Measurements from ENCODE around the gene ANKFY1.

ANKFY1 gene

DNA sequence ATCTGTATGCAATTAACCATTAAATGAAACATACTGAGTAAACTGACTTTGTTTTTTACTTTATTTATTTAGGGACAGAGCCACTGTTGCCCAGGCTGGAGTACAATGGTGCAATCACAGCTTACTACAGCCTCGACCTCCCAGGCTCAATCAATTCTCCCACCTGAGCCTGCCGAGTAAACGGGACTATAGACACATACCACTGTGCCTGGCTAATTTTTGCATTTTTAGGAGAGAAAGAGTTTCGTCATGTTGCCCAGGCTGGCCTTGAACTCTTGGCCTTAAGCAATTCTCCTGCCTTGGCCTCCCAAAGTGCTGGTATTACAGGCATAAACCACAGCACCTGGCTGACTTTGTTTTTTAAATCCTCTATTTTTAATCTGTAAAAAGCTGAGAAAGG, 42.6 kb downstream of the ANKFY1 start:
- H3K4me3 ChIP-seq (ENCODE audit: low read length), result no peak overlapping the region
- H3K9me2 ChIP-seq (replicated peaks; ENCODE audit: control insufficient read depth, low read length), result no peaks in the 10 kb centered on the region
- H3K4me2 ChIP-seq (ENCODE audit: low read length), result no peak overlapping the region
- peaks cover 2% of the 10 kb centered on the region for H3K4me1 ChIP-seq (ENCODE audit: control insufficient read depth, low read length)
- H3F3A ChIP-seq (ENCODE audit: control insufficient read depth, insufficient read depth), result peaks cover 9% of the 10 kb centered on the region; the same call in 1 of the 2 replicates
- H3K27ac ChIP-seq (ENCODE audit: low read depth, low read length), result no peak overlapping the region
- H4K20me1 ChIP-seq (ENCODE audit: control insufficient read depth, insufficient read depth, low read depth, low read length), result no peaks in the 10 kb centered on the region
- no peaks in the 10 kb centered on the region for H3K9me3 ChIP-seq (ENCODE audit: control insufficient read depth, insufficient read depth, low read length)
- H3K36me3 ChIP-seq (ENCODE audit: control insufficient read depth, low read length), result peaks cover 25% of the 10 kb centered on the region
- no peaks in the 10 kb centered on the region for H3K27me3 ChIP-seq (ENCODE audit: control insufficient read depth, low read length)
- no peaks in the 10 kb centered on the region for H3K79me2 ChIP-seq (ENCODE audit: control insufficient read depth, low read length)
- TF ChIP-seq, protein P1, sequence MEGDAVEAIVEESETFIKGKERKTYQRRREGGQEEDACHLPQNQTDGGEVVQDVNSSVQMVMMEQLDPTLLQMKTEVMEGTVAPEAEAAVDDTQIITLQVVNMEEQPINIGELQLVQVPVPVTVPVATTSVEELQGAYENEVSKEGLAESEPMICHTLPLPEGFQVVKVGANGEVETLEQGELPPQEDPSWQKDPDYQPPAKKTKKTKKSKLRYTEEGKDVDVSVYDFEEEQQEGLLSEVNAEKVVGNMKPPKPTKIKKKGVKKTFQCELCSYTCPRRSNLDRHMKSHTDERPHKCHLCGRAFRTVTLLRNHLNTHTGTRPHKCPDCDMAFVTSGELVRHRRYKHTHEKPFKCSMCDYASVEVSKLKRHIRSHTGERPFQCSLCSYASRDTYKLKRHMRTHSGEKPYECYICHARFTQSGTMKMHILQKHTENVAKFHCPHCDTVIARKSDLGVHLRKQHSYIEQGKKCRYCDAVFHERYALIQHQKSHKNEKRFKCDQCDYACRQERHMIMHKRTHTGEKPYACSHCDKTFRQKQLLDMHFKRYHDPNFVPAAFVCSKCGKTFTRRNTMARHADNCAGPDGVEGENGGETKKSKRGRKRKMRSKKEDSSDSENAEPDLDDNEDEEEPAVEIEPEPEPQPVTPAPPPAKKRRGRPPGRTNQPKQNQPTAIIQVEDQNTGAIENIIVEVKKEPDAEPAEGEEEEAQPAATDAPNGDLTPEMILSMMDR (IDR thresholded peaks at IDR 0.05; ENCODE audit: low read depth, low read length, poor library complexity, severe bottlenecking), result no peak
- TF ChIP-seq EZH2phosphoT487 (IDR thresholded peaks at IDR 0.05; ENCODE audit: borderline replicate concordance, low read length), result no peak

DNA sequence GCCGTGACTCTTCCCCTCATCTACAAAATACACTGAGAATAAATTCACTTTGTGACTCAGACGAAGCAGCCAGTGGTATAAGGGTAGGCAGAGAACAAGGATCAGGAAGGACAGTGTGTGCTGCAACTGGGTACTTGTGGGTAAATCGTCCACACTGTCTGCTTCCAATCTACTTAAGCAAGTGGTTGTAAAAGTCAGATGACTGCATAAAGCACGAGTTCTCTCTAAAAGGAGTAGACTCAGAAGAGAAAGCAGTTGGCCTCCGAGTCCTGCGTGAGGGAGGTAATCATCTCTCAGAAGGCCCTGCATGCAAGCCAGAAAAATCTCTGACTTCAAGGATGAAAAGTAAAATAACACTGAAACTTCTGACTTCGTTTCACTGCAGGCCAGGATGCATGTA, 43.1 kb downstream of the ANKFY1 start:
- no peak overlapping the region for H3K27ac ChIP-seq (ENCODE audit: low read depth, low read length)
- H3K36me3 ChIP-seq (ENCODE audit: control insufficient read depth, low read length), result peaks cover 24% of the 10 kb centered on the region
- peaks cover 7% of the 10 kb centered on the region for H3K4me1 ChIP-seq (ENCODE audit: control insufficient read depth, low read length)
- H3F3A ChIP-seq (ENCODE audit: control insufficient read depth, insufficient read depth), result peaks cover 9% of the 10 kb centered on the region; the same call in 1 of the 2 replicates
- H3K4me2 ChIP-seq (ENCODE audit: low read length), result no peak overlapping the region
- TF ChIP-seq, protein P1 (IDR thresholded peaks at IDR 0.05; ENCODE audit: low read depth, low read length, poor library complexity, severe bottlenecking), result no peak
- no peak for TF ChIP-seq EZH2phosphoT487 (IDR thresholded peaks at IDR 0.05; ENCODE audit: borderline replicate concordance, low read length)
- no peaks in the 10 kb centered on the region for H4K20me1 ChIP-seq (ENCODE audit: control insufficient read depth, insufficient read depth, low read depth, low read length)
- H3K9me3 ChIP-seq (ENCODE audit: control insufficient read depth, insufficient read depth, low read length), result no peaks in the 10 kb centered on the region
- no peak overlapping the region for H3K4me3 ChIP-seq (ENCODE audit: low read length)
- no peaks in the 10 kb centered on the region for H3K79me2 ChIP-seq (ENCODE audit: control insufficient read depth, low read length)
- H3K27me3 ChIP-seq (ENCODE audit: control insufficient read depth, low read length), result no peaks in the 10 kb centered on the region
- no peaks in the 10 kb centered on the region for H3K9me2 ChIP-seq (replicated peaks; ENCODE audit: control insufficient read depth, low read length)

DNA sequence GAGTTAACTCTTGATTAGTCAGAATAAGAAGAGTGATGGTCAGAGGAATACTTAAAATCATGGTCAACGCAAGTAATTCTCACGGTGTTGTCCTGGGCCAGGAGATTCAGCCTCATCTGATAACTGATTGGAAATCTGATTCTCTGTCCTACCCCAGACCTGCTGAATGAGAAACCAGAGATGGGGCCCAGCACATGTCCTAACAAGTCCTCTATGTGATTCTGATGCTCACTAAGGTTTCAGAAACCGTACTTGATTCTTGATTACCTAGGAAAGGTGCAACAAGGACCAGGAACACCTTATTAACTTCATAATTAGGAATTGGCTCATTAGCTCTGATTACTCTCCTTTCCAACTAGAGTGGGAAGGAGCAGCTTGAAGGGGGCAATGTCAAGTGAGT, 44.5 kb downstream of the ANKFY1 start:
- H3K4me1 ChIP-seq (ENCODE audit: control insufficient read depth, low read length), result peaks cover 13% of the 10 kb centered on the region
- no peak overlapping the region for H3K4me3 ChIP-seq (ENCODE audit: low read length)
- H3K4me2 ChIP-seq (ENCODE audit: low read length), result no peak overlapping the region
- peaks cover 30% of the 10 kb centered on the region for H3K36me3 ChIP-seq (ENCODE audit: control insufficient read depth, low read length)
- H3K9me2 ChIP-seq (replicated peaks; ENCODE audit: control insufficient read depth, low read length), result no peaks in the 10 kb centered on the region
- H4K20me1 ChIP-seq (ENCODE audit: control insufficient read depth, insufficient read depth, low read depth, low read length), result no peaks in the 10 kb centered on the region
- peaks cover 7% of the 10 kb centered on the region; the same call in 1 of the 2 replicates for H3K79me2 ChIP-seq (ENCODE audit: control insufficient read depth, low read length)
- H3K27ac ChIP-seq (ENCODE audit: low read depth, low read length), result no peak overlapping the region
- H3K27me3 ChIP-seq (ENCODE audit: control insufficient read depth, low read length), result no peaks in the 10 kb centered on the region
- TF ChIP-seq, protein P1 (IDR thresholded peaks at IDR 0.05; ENCODE audit: low read depth, low read length, poor library complexity, severe bottlenecking), result no peak
- no peak for TF ChIP-seq EZH2phosphoT487 (IDR thresholded peaks at IDR 0.05; ENCODE audit: borderline replicate concordance, low read length)
- peaks cover 9% of the 10 kb centered on the region; the same call in 1 of the 2 replicates for H3F3A ChIP-seq (ENCODE audit: control insufficient read depth, insufficient read depth)
- H3K9me3 ChIP-seq (ENCODE audit: control insufficient read depth, insufficient read depth, low read length), result no peaks in the 10 kb centered on the region

Data from DOHH2 (cell line).